Stimulated activated CD4-positive, alpha-beta T cell treated with anti-CD3 and anti-CD28 coated beads, Interleukin-12 subunit alpha, Interleukin-12 subunit beta, amount 100 ng/mL, for 48 hours (primary cell): ENCODE data around the gene ZFYVE28.
A peak's percentile ranks its signal among the peaks of the same experiment; 100 is the strongest.

Experiments
- DNase-seq, 3 donors: peaks; one replicate each; pipeline ENCODE4 v3.0.0-alpha.2; 2020; ENCODE audit warnings: low read depth in 2 of 3, low spot score in 1 of 3

The ZFYVE28 gene

DNA sequence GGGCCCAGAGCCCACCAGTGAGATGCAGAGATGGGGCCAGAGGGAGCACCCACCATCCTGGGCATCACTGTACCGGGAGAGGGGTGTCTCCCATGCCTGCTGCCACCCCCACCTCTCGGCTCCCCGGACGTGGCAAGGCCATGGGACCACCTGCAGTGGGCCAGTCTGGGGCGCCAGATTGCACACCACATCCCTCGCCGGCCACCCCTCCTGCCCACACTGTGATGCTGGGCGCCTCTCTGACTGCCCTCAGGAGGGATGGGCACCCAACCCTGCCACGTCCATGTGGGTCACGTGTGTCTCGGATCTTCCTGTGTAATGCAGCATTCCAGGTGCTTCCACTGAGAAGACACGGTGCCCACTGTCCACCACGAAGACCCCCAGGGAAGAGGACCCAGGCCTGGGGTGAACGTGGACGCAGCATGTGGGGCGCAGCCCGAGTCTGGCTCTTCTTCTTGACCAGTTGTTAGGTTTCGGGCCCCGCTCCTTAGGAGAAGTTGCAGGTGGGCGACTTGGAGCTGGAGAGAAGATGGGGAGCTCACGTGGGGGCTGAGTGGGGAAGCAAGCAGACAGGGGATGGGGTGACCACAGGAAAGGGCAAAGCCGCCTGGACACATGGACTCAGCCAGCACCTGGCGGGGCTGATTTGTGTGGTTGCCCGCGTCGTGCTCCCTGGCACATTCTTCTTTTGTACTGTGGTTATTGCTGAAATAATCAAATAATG is 47.7 kb downstream of the ZFYVE28 start:
- DNase-seq = no peak

- DNase-seq = no peak
These were observed 49.6 kb downstream of the ZFYVE28 start for GRCh38 chr4:2368746-2369437.

GRCh38 chr4:2367626-2368025 is 50.8 kb downstream of the ZFYVE28 start:
- no peak for DNase-seq

- DNase-seq = no peak
These were observed 51.9 kb downstream of the ZFYVE28 start for GRCh38 chr4:2366252-2367192.

DNA sequence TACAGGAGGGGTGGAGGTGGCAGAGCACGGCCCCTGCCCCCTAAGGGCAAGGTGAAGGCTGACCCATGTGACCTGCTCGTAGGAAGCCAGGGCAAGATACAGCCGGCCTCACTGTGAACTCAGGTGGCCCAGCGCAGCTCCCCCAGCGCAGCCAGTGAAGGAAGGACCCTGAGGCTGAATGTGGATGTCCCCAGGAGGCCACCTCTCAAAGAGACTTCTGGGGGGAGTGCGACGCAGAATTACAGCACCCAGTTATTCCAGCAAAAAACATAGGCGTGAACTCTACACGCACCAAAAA is 52.6 kb downstream of the ZFYVE28 start:
- no peak for DNase-seq

DNA sequence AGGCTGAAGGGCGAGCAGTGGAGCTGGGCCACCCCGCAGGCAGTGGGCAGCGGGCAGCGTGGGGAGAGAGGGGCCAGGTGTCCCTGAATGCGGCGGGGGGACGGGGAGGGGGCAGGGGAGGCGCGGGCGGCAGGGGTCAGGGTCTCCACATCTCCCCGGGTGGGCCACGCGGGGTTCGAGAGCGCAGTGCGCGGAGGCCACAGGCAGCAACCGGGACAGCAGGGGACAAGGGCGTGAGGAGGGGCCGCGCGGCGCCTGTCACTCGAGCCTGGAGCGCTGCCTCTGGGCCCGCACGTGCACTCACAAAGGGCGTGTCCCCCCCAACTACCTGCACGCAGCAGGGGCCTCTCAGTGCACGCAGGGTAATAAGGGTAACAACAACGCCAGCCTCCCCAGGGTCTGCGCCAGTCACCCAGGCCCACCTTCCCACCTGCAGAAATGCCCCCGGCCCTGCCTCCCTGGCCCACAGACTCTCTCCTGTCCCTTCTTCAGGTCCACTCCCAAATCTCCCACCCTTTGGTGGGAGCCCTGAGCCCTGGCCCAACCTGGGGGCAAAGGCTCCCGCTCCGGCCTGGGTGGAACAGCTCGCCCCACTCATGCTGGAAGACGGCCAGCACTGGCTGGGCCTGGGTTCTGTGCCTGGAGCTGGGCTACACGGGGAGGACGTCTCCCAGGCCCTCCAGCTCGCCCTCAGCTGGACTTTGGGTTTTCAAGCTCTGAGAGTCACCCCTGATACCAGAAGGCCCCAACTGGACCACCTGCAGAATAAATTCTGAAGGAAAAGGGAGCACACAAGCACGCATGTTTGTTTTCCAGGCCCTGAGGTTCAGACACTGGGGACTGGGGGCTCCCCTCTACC is 53.2 kb downstream of the ZFYVE28 start:
- DNase-seq = no peak

GRCh38 chr4:2364654-2365053 is 53.8 kb downstream of the ZFYVE28 start:
- DNase-seq = peak; percentile 28 to 62 (median 38)

- no peak for DNase-seq
These were observed 54.3 kb downstream of the ZFYVE28 start for GRCh38 chr4:2363951-2364653.

- DNase-seq = no peak
These were observed 55.3 kb downstream of the ZFYVE28 start for GRCh38 chr4:2363056-2363721.

- no peak for DNase-seq
These were observed 56.0 kb downstream of the ZFYVE28 start for GRCh38 chr4:2362266-2363055.

GRCh38 chr4:2361366-2362265 is 56.8 kb downstream of the ZFYVE28 start:
- DNase-seq = no peak

DNA sequence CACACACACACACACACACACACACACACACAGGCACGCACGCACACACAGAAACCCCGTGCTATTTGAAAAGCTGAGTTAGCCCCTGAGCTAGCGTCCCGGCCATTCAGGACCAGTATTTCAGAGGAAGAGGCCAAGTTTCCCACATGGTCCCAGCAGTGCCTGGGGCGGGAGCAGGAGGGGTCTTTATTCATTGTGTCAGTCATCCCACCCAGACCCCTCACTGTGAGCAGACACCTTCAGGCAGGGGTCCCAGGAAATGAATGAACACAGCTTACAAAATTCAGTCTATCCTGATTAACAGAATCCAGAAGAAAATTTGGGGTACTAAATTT is 58.1 kb downstream of the ZFYVE28 start:
- DNase-seq = no peak

GRCh38 chr4:2359591-2360395 is 58.7 kb downstream of the ZFYVE28 start:
- DNase-seq = no peak

- DNase-seq = no peak
These were observed 60.4 kb downstream of the ZFYVE28 start for GRCh38 chr4:2357821-2358745.

- no peak for DNase-seq
These were observed 62.0 kb downstream of the ZFYVE28 start for GRCh38 chr4:2356123-2357069.
